ENCODE measurements around the gene ZHX3. TPM values are rescaled to one million over a fixed set of nuclear protein-coding genes. Genes with fewer than 3 reads are reported as not detected.

ZHX3 gene
- total and polyA plus RNA-seq, 2 donors (not counting 1 experiment from before 2014, with no cell fraction given), result 4.3 to 22.2 TPM

GRCh38 chr20:41214666-41215065, 102.9 kb downstream of the ZHX3 start:
- TF ChIP-seq EZH2 (IDR thresholded peaks at IDR 0.05; ENCODE audit: borderline replicate concordance, insufficient read depth, low read depth, low read length, poor library complexity, severe bottlenecking) (no peak), CTCF (IDR thresholded peaks at IDR 0.05) (no peak)
- Histone ChIP-seq H3K4me1 (ENCODE audit: control insufficient read depth in 2 of 2, insufficient read depth in 2 of 2, low read length in 2 of 2) (no peaks in the 10 kb centered on the region), H3K4me3 (ENCODE audit: control extremely low read depth in 1 of 5, extremely low read depth in 1 of 5, insufficient read depth in 1 of 5, low read depth in 2 of 5, low read length in 4 of 5) (no peak overlapping the region), H3K36me3 (replicated peaks in 1 of 2; ENCODE audit: control extremely low read depth in 1 of 2, control insufficient read depth in 1 of 2, extremely low read depth in 1 of 2, insufficient read depth in 2 of 2, low read length in 1 of 2) (no peaks in the 10 kb centered on the region), H4K20me1 (ENCODE audit: control insufficient read depth, insufficient read depth, low read length, poor library complexity, severe bottlenecking) (no peaks in the 10 kb centered on the region), H3K27ac (ENCODE audit: low read length in 2 of 2) (no peak overlapping the region), H2AFZ (ENCODE audit: insufficient read depth, low read depth, low read length, poor library complexity, severe bottlenecking) (no peak overlapping the region), H3K9me3 (ENCODE audit: control extremely low read depth in 1 of 3, control insufficient read depth in 2 of 3, insufficient read depth in 1 of 3, low read length in 2 of 3) (no peaks in the 10 kb centered on the region), H3K27me3 (replicated peaks in 1 of 4; ENCODE audit: control extremely low read depth in 1 of 4, control insufficient read depth in 3 of 4, insufficient read depth in 4 of 4, low read length in 3 of 4) (no peaks in the 10 kb centered on the region), H3K79me2 (ENCODE audit: control insufficient read depth, insufficient read depth, low read length) (no peaks in the 10 kb centered on the region), H3K4me2 (replicated peaks; ENCODE audit: low read depth, low read length, poor library complexity, severe bottlenecking) (no peak overlapping the region), H3K9ac (ENCODE audit: low read length) (no peak overlapping the region)
- Mint-ChIP-seq H3K9me3 (ENCODE audit: insufficient read depth) (no peaks in the 10 kb centered on the region), H3K4me3 (no peak overlapping the region), H3K27ac (no peak overlapping the region), H3K4me1 (no peaks in the 10 kb centered on the region), H3K27me3 (no peaks in the 10 kb centered on the region)
- DNase-seq, result no peak
- WGBS (ENCODE audit: insufficient coverage), result 93% methylated on average over 2 of the region's 3 CpGs
- ChIA-PET CTCF (interaction anchor here (1.2 kb wide), 1 partner anchor 125 kb away, joined by 3 read pairs; no protein-coding TSS in a partner anchor), POLR2A (no interaction called here)
- intact Hi-C loops (cut with micrococcal nuclease), result no loop called here
- no peak for ATAC-seq (ENCODE audit: low read depth)

GRCh38 chr20:41214202-41214601, 103.3 kb downstream of the ZHX3 start:
- 93% methylated on average over 2 of the region's 3 CpGs for WGBS (ENCODE audit: insufficient coverage)
- H3K79me2 ChIP-seq (ENCODE audit: control insufficient read depth, insufficient read depth, low read length), result no peaks in the 10 kb centered on the region
- Mint-ChIP-seq H3K27ac (no peak overlapping the region), H3K9me3 (ENCODE audit: insufficient read depth) (no peaks in the 10 kb centered on the region), H3K4me1 (no peaks in the 10 kb centered on the region), H3K27me3 (no peaks in the 10 kb centered on the region), H3K4me3 (no peak overlapping the region)
- DNase-seq (no peak), ATAC-seq (ENCODE audit: low read depth) (no peak)
- CTCF ChIA-PET, result interaction anchor here (1.0 to 1.2 kb wide), 2 partner anchors 42 to 125 kb away, joined by 3 read pairs; no protein-coding TSS in a partner anchor
- no peak overlapping the region for H3K27ac ChIP-seq (ENCODE audit: low read length in 2 of 2)
- no peaks in the 10 kb centered on the region for H3K27me3 ChIP-seq (replicated peaks in 1 of 4; ENCODE audit: control extremely low read depth in 1 of 4, control insufficient read depth in 3 of 4, insufficient read depth in 4 of 4, low read length in 3 of 4)
- no peak overlapping the region for H3K4me3 ChIP-seq (ENCODE audit: control extremely low read depth in 1 of 5, extremely low read depth in 1 of 5, insufficient read depth in 1 of 5, low read depth in 2 of 5, low read length in 4 of 5)
- no peak for TF ChIP-seq EZH2 (IDR thresholded peaks at IDR 0.05; ENCODE audit: borderline replicate concordance, insufficient read depth, low read depth, low read length, poor library complexity, severe bottlenecking)
- no peak for TF ChIP-seq CTCF (IDR thresholded peaks at IDR 0.05)
- H3K4me2 ChIP-seq (replicated peaks; ENCODE audit: low read depth, low read length, poor library complexity, severe bottlenecking), result no peak overlapping the region
- no peak overlapping the region for H2AFZ ChIP-seq (ENCODE audit: insufficient read depth, low read depth, low read length, poor library complexity, severe bottlenecking)
- POLR2A ChIA-PET, result no interaction called here
- no peaks in the 10 kb centered on the region for H4K20me1 ChIP-seq (ENCODE audit: control insufficient read depth, insufficient read depth, low read length, poor library complexity, severe bottlenecking)
- no peaks in the 10 kb centered on the region for H3K36me3 ChIP-seq (replicated peaks in 1 of 2; ENCODE audit: control extremely low read depth in 1 of 2, control insufficient read depth in 1 of 2, extremely low read depth in 1 of 2, insufficient read depth in 2 of 2, low read length in 1 of 2)
- intact Hi-C loops (cut with micrococcal nuclease), result no loop called here
- H3K9ac ChIP-seq (ENCODE audit: low read length), result no peak overlapping the region
- no peaks in the 10 kb centered on the region for H3K9me3 ChIP-seq (ENCODE audit: control extremely low read depth in 1 of 3, control insufficient read depth in 2 of 3, insufficient read depth in 1 of 3, low read length in 2 of 3)
- no peaks in the 10 kb centered on the region for H3K4me1 ChIP-seq (ENCODE audit: control insufficient read depth in 2 of 2, insufficient read depth in 2 of 2, low read length in 2 of 2)

Measured in B cell (primary cell).